Nephron (organoid): ENCODE data around the gene FAM184B.
"Not testable (repeated sequence)": the region's sequence is repeated elsewhere in the genome, so short reads cannot be mapped to it uniquely, and the experiment has no call there.

Experiments
- H3K27ac Mint-ChIP-seq, 3 experiments: 2 replicates each; pipeline ENCODE4 v1.8.0; 2020; ENCODE audit warnings: mixed read lengths in 3 of 3, mild to moderate bottlenecking in 2 of 3, moderate library complexity in 1 of 3
- H3K27me3 Mint-ChIP-seq: 2 replicates; pipeline ENCODE4 v1.8.0; 2021; ENCODE audit warnings: low read depth, mild to moderate bottlenecking, moderate library complexity, mixed read lengths
- H3K36me3 Mint-ChIP-seq: 2 replicates; pipeline ENCODE4 v1.8.0; 2020; ENCODE audit warnings: low read depth, mixed read lengths
- H3K4me1 Mint-ChIP-seq: 2 replicates; pipeline ENCODE4 v1.8.0; 2020; ENCODE audit warnings: mixed read lengths
- H3K4me3 Mint-ChIP-seq, 3 experiments: 2 replicates each; pipeline ENCODE4 v1.8.0; 2020; ENCODE audit warnings: mild to moderate bottlenecking in 3 of 3, mixed read lengths in 3 of 3, moderate library complexity in 2 of 3
- H3K9me3 Mint-ChIP-seq: 2 replicates; pipeline ENCODE4 v1.8.0; 2020; ENCODE audit warnings: mixed read lengths
- CTCF ChIP-seq, 3 experiments: fragments of 200-600 bp; sonication (generic); IDR thresholded peaks; one replicate each; pipeline ENCODE4 v1.5.0; 2021; ENCODE audit warnings: antibody characterized with exemption in 3 of 3; ENCODE audit not compliant: unreplicated experiment in 3 of 3

The FAM184B gene

GRCh38 chr4:17715511-17715910 is 65.9 kb downstream of the FAM184B start:
- Mint-ChIP-seq H3K9me3 (no peaks in the 10 kb centered on the region), H3K4me3 (no peak overlapping the region), H3K27ac (no peak overlapping the region), H3K27me3 (peaks cover 4% of the 10 kb centered on the region), H3K4me1 (no peaks in the 10 kb centered on the region), H3K36me3 (no peaks in the 10 kb centered on the region)
- no peak for TF ChIP-seq CTCF (IDR thresholded peaks at IDR 0.05; ENCODE audit: unreplicated experiment in 3 of 3)

GRCh38 chr4:17713779-17714178 is 67.6 kb downstream of the FAM184B start:
- TF ChIP-seq CTCF (IDR thresholded peaks at IDR 0.05; ENCODE audit: unreplicated experiment in 3 of 3), result no peak
- no peaks in the 10 kb centered on the region for H3K27me3 Mint-ChIP-seq
- H3K4me1 Mint-ChIP-seq, result no peaks in the 10 kb centered on the region
- no peaks in the 10 kb centered on the region for H3K9me3 Mint-ChIP-seq
- no peak overlapping the region for H3K4me3 Mint-ChIP-seq
- H3K27ac Mint-ChIP-seq, result no peak overlapping the region
- H3K36me3 Mint-ChIP-seq, result no peaks in the 10 kb centered on the region

- no peak for TF ChIP-seq CTCF (IDR thresholded peaks at IDR 0.05; ENCODE audit: unreplicated experiment in 3 of 3)
- Mint-ChIP-seq H3K27ac (no peak overlapping the region), H3K4me1 (no peaks in the 10 kb centered on the region), H3K27me3 (no peaks in the 10 kb centered on the region), H3K4me3 (no peak overlapping the region), H3K36me3 (no peaks in the 10 kb centered on the region), H3K9me3 (no peaks in the 10 kb centered on the region)
Measured at GRCh38 chr4:17712166-17712565, 69.3 kb downstream of the FAM184B start.

GRCh38 chr4:17711206-17711605 is 70.2 kb downstream of the FAM184B start:
- H3K36me3 Mint-ChIP-seq, H3K4me1 Mint-ChIP-seq, H3K4me3 Mint-ChIP-seq, H3K27me3 Mint-ChIP-seq, H3K27ac Mint-ChIP-seq, H3K9me3 Mint-ChIP-seq: not testable (repeated sequence)

GRCh38 chr4:17709763-17710068 is 71.7 kb downstream of the FAM184B start:
- Mint-ChIP-seq H3K36me3 (no peaks in the 10 kb centered on the region), H3K27ac (no peak overlapping the region), H3K27me3 (peaks cover 7% of the 10 kb centered on the region), H3K4me1 (no peaks in the 10 kb centered on the region), H3K4me3 (no peak overlapping the region), H3K9me3 (no peaks in the 10 kb centered on the region)
- TF ChIP-seq CTCF (IDR thresholded peaks at IDR 0.05; ENCODE audit: unreplicated experiment in 3 of 3), result no peak

GRCh38 chr4:17708992-17709762 is 72.2 kb downstream of the FAM184B start:
- H3K4me1 Mint-ChIP-seq, result no peaks in the 10 kb centered on the region
- H3K4me3 Mint-ChIP-seq, result no peak overlapping the region
- H3K9me3 Mint-ChIP-seq, result no peaks in the 10 kb centered on the region
- H3K36me3 Mint-ChIP-seq, result no peaks in the 10 kb centered on the region
- peaks cover 7% of the 10 kb centered on the region for H3K27me3 Mint-ChIP-seq
- no peak for TF ChIP-seq CTCF (IDR thresholded peaks at IDR 0.05; ENCODE audit: unreplicated experiment in 3 of 3)
- no peak overlapping the region for H3K27ac Mint-ChIP-seq
